GM21717 (cell line): ENCODE results near the gene NCAPD3.
"Not testable (repeated sequence)": the region's sequence is repeated elsewhere in the genome, so short reads cannot be mapped to it uniquely, and the experiment has no call there.

Experiments used
- ATAC-seq: cut with Tn5 transposase; IDR thresholded peaks from one replicate; pipeline ENCODE4 v1.9.1; 2021; ENCODE audit warnings: mild to moderate bottlenecking, moderate library complexity; ENCODE audit not compliant: unreplicated experiment

The NCAPD3 gene, protein sequence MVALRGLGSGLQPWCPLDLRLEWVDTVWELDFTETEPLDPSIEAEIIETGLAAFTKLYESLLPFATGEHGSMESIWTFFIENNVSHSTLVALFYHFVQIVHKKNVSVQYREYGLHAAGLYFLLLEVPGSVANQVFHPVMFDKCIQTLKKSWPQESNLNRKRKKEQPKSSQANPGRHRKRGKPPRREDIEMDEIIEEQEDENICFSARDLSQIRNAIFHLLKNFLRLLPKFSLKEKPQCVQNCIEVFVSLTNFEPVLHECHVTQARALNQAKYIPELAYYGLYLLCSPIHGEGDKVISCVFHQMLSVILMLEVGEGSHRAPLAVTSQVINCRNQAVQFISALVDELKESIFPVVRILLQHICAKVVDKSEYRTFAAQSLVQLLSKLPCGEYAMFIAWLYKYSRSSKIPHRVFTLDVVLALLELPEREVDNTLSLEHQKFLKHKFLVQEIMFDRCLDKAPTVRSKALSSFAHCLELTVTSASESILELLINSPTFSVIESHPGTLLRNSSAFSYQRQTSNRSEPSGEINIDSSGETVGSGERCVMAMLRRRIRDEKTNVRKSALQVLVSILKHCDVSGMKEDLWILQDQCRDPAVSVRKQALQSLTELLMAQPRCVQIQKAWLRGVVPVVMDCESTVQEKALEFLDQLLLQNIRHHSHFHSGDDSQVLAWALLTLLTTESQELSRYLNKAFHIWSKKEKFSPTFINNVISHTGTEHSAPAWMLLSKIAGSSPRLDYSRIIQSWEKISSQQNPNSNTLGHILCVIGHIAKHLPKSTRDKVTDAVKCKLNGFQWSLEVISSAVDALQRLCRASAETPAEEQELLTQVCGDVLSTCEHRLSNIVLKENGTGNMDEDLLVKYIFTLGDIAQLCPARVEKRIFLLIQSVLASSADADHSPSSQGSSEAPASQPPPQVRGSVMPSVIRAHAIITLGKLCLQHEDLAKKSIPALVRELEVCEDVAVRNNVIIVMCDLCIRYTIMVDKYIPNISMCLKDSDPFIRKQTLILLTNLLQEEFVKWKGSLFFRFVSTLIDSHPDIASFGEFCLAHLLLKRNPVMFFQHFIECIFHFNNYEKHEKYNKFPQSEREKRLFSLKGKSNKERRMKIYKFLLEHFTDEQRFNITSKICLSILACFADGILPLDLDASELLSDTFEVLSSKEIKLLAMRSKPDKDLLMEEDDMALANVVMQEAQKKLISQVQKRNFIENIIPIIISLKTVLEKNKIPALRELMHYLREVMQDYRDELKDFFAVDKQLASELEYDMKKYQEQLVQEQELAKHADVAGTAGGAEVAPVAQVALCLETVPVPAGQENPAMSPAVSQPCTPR (N-terminal part only)

DNA sequence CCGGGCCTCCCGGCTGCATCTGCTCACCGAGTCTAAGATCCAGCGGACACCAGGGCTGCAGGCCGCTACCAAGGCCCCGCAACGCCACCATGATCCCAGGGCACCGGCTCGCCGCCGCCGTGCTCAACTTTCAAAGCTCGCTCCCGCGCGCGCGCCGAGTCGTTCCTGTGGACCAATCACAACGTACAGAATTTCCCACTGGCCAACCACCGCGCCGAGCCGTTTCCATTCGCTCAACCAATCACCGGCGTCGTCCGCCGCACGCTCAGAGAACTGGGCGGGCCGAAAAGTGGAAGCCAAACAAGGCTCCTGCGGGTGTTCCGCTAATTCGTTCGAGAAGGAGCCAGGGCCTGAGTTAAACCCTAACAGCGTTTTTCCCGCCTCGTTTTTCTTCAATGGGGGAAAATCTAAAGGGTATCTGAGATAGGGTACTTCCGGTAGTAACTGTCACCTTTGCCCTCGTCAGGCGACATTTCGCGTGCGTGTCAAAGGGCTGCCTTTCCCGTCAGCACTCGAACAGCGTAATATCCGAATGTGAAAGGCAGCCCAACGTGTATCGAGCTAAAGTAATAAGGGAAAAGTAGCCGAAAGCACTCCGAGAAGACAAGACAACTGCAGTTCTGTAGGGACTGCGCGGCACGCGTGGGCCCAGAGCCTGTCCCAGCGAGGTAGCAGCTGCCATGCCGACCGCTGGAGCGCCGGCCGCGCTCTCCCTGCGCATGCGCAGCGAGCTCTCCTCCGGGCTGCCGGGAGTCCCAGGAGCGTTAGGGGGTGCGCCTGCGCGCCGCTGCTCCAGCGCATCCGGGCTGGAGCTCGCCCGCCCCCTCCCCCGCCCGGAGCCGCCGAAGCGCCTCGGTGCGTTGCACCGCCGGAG, at the start of gene NCAPD3, which contains the start of gene VPS26B:
NCAPD3 (minus strand) TSS at position 132 of the 874 bp plus-strand sequence; CDS start at position 91, 41 bp downstream.
VPS26B (plus strand) TSS at position 836 of the 874 bp plus-strand sequence. CDS start 452 bp downstream, outside the sequence.
- ATAC-seq = peak; percentile 87

DNA sequence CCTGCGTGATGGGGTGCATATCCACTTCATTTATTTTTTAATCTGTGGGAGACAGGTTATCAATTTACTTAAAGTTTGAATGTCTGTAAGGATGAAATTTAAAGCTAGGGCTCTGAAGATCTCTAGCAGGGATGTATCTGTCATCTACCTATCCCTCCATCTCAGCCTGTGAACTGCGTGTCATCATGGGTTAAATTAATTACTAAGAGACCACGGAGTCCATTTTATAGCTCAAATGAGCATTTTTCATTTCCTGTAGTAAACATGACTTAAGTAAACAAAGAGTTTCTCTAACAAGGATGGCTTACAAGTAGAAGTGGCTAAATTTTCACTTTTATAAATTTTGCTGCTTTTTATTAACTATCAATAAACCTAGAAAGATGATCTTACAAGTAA, 49.5 kb upstream of the NCAPD3 start:
- no peak for ATAC-seq

DNA sequence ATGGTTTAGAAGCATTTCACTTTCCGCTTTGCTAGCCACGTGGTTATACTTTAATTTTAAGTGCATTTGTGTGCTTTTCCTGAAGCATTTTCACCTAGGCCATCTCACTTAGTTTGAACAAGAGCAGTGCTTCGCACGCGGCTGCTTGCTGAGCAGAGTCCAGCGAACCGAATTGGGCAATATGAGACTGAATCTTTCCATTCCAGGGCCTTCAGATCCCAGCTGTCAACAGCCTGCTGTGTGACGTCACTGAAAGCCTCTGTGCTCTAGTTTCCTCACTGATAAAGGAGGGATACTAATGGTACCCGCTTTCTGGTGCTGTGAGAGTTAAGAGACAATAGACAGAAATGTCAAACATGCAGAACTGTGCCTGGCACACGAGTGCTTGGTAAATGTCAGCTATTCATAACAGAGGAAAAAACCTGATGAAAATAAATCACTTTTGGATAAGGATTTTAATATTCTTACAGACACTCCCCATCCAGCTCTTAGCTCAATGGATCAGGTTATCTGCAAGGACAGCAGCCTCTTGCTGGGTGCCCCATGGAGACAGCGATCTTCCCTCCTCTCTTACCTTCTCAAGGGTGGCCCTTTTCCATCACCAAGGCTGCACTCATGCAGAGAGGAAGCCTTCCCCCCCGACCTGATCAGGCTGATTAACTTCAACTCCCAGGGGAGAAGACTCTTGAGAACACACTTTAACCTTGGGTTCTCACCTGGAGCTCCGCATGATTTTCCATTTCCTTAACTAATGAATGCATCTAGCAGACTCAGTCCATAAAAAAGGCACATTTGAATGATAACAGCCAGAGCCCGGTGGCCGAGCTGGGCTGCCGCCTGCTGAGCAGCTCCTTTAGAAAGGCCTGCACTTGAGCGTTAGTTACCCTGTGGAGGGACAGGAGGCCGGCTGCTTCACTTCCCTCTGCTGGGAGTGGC, 48.9 kb upstream of the NCAPD3 start:
- ATAC-seq = no peak

- no peak for ATAC-seq
Measured at GRCh38 chr11:134271978-134272377, 48.2 kb upstream of the NCAPD3 start.

DNA sequence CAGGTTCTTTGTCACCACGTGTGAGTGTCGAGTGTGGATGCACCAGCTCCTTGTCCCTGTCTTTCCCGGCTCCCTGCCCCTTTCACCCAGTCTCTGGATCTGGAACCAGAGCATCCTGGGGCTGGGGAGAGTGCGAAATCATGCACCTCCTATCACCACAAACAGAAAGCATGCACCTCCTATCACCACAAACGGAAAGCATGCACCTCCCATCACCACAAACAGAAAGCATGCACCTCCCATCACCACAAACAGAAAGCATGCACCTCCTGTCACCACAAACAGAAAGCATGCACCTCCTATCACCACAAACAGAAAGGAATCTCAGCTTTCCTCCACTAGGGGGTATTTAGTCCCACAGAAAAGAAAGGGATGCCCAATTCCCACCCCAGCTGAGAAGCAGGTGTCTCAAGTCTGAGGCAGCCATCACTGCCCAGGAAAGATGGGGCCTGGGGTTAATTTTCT, 46.5 kb upstream of the NCAPD3 start:
- no peak for ATAC-seq

DNA sequence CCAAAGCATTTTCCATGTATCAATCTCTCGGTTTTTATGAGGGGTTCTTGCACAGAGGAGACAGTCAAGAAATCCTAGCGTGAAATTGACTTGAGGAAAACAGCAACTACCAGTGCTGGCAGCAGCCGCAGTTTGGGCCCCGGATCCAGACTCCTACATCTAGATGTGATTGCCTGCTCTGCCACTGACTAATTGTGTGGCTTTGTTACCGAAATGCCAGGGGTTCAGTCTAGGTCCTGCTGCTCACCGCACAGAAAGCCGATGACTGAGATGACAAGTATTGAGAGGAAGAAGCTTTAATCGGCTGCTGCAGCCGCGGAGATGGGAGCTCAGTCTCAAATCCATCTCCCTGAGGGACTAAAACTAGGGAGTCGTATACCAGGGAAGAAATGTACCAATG, 44.2 kb upstream of the NCAPD3 start:
- no peak for ATAC-seq

- ATAC-seq = no peak
Measured at GRCh38 chr11:134267461-134267860, 43.7 kb upstream of the NCAPD3 start.

DNA sequence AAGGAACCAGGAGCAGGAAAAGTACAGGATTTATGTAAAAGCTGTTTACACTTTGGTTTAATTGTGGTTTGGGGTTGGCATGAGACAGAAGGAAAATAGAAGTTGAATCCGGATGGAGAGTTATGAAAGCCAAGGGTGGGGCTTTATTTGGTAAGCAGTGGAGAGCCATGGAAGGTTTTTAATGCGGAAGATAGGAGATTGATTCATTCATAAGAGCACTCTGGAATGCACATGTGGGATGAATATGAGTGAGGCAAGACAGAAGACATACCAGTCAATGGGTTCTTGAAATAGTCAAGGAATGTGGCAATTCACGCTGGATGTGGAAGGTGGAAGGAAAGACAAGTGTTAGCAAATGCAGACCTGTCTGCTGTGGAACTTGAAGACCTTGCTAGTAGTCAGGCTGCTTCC, 43.1 kb upstream of the NCAPD3 start:
- no peak for ATAC-seq

- ATAC-seq = no peak
Measured at GRCh38 chr11:134266440-134266839, 42.7 kb upstream of the NCAPD3 start.

DNA sequence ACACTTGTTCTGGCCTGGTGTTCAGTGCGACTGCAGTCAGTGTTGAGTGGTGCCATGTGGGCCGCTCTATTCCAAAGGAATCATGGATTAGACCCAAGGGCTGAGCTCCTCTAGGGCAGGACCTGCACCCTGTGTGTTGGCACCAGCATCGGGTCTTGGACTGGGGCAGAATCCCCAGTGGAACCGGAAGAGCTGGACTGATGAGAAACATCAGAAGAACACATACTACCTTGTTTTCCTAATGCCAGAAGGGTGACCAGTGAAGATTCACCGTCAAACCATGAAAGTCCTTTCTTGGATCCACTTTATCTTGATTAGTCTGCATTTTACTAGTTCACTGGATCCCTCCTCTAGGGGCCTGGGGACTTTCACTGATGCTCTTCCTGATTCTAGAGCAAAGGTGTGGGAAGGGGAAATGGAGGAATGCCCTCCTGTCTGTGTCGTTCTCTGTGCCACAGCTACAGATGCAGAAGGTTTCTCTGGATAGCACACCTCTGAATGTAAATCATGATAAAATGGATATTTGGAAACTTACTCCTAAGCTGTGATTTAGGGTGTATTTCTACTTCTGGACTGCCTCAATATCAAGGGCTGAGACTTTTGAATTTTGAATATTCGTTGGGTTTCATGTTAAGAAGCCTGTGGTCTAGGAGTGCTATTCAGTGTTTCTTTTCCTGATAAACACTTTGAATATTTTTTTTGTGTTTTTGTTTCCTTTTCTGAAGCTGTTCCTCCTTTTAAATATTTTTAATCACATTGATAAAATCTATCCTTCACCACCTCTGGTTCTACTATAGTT, 41.4 kb upstream of the NCAPD3 start:
- no peak for ATAC-seq

DNA sequence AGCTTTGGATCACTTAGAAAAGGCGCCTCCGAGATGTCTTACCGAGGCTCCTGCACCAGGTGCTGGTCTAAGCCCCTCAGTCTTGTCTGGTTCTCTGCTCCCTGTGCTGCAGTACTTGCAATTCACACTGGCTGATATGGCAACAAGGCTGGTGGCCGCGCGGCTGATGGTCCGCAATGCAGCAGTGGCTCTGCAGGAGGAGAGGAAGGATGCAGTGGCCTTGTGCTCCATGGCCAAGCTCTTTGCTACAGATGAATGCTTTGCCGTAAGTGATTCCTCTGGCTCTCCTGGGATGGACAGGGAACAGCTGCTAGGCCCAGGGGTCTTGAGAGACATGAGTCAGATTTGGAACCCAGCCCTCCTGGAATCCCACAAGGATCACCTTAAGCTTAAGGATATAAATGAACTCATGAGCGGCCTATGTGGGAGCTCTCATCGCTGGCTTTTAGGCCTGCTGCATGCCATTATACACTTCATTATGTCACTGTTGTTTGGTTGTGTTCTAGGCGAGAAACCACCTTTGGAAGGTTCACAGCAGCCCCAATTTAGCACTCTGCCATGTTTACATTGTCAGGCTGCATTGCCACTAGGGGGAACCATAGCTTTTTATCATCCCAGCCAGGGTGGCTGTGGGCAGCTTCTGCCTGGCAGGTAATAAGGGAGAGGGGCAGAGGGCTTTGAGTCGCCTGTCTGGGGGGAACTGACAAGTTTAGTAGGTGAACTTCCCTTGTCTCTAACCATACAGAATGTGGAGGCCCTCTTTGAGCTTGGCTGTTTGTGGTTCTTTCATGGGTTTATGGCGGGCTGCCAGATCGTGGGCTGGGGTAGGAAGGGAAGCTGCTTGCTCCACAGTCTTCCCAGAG, 38.1 kb upstream of the NCAPD3 start:
- ATAC-seq = no peak

DNA sequence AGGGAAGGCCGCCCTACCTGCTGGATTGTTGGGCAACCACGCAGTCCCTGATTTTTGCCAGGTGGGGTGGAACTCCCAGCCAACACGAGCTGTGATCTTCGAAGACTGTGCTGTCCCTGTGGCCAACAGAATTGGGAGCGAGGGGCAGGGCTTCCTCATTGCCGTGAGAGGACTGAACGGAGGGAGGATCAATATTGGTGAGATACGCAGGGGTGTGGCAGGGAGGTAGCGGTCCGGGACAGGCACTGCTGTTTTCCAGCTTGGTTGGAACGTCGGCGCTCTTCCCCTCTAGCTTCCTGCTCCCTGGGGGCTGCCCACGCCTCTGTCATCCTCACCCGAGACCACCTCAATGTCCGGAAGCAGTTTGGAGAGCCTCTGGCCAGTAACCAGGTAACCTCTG, 37.2 kb upstream of the NCAPD3 start:
- ATAC-seq = no peak

DNA sequence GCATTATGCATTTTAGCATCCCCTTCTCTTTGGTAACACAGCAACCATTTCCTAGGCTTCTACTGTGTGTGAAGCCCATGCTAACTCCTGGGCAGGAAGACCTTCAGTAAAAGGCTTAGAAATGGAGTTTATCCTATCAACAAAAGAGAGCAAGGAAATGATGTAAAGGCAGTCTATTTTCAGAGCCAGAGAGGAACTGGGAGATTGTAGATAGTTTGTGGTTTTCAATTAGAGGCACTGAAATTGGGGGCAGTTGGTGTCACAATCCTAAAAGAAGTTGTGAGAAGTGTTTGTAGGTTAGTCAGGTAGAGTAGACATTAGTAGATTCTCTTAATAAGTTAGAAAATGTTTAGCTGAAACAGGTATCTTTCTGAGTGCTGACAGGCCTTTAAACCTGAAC, 36.7 kb upstream of the NCAPD3 start:
- ATAC-seq = no peak

- no peak for ATAC-seq
Measured at GRCh38 chr11:134258577-134258976, 34.8 kb upstream of the NCAPD3 start.

GRCh38 chr11:134257101-134257500, 33.3 kb upstream of the NCAPD3 start:
- no peak for ATAC-seq

GRCh38 chr11:134255184-134255561, 31.4 kb upstream of the NCAPD3 start:
- ATAC-seq = not testable (repeated sequence)
